Germinal center (tissue), 1 donor: ENCODE results near the gene LBHD1.

Source experiments
- DNase-seq: peaks from one replicate; pipeline ENCODE4 v3.0.0; 2012; ENCODE audit warnings: mixed read lengths, low spot score

Gene LBHD1

DNA sequence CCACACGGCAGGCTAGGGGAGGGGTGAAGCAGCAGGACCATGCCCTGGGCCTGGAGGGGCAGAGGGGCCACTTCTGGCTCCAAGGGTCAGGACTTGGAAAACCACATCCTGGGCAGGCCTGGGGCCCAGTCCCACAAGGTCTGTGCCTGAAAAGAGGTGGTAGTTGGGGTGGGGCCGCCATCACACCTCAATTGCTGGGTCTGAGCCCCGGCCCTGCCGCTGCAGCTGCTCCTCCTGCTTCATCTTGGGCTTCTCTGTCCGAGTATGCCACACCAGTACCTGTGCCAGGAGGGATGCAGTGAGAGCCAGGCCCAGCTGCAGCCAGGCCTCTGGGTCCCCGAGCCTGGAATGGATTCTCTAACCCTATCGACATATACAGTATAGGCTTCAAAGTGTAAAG is 56.5 kb downstream of the LBHD1 start:
- no peak for DNase-seq

DNA sequence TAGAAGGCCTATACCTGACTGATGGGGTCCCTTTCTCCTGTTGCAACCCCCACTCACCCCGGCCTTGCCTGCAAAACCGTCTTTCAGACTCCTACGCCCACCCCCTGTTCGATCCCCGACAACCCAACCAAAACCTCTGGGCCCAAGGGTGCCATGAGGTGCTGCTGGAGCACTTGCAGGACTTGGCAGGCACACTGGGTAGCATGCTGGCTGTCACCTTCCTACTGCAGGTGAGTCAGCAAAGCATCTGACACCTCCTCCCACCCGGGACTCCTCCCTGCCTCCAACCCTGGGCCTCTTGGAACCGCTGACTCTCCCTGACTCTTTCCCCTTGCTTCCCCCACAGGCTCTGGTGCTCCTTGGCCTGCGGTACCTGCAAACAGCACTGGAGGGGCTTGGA is 57.8 kb downstream of the LBHD1 start:
- no peak for DNase-seq

DNA sequence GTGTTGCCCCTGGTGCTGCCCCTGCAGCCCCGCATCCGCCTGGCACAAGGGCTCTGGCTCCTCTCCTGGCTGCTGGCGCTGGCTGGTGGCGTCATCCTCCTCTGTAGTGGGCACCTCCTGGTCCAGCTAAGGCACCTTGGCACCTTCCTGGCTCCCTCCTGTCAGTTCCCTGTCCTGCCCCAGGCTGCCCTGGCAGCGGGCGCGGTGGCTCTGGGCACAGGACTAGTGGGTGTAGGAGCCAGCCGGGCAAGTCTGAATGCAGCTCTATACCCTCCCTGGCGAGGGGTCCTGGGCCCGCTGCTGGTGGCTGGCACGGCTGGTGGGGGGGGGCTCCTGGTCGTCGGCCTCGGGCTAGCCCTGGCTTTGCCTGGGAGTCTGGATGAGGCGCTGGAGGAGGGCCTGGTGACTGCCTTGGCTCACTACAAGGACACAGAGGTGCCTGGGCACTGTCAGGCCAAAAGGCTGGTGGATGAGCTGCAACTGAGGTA is 58.7 kb downstream of the LBHD1 start:
- DNase-seq = no peak
